KBM-7 (cell line): ENCODE results near the gene IER3.
"Not testable (repeated sequence)": the region's sequence is repeated elsewhere in the genome, so short reads cannot be mapped to it uniquely, and the experiment has no call there.

Experiments
- DNase-seq: peaks from one replicate; pipeline ENCODE4 v3.0.0-alpha.2; 2015
- in situ Hi-C: fragments of 300-500 bp; cut with MboI; formaldehyde crosslinking; loops from 2 replicates; pipeline ENCODE4 v1.14.3; 2020; ENCODE audit warnings: low sequenced_read_pairs, low pct_unique_long_range_greater_than_20kb, mixed read lengths

IER3 gene

GRCh38 chr6:30769853-30770524 is 25.6 kb upstream of the IER3 start:
- in situ Hi-C loops, result no loop called here
- no peak for DNase-seq

GRCh38 chr6:30769088-30769852 is 24.9 kb upstream of the IER3 start:
- in situ Hi-C loops, result no loop called here
- DNase-seq, result peak; percentile 82

DNA sequence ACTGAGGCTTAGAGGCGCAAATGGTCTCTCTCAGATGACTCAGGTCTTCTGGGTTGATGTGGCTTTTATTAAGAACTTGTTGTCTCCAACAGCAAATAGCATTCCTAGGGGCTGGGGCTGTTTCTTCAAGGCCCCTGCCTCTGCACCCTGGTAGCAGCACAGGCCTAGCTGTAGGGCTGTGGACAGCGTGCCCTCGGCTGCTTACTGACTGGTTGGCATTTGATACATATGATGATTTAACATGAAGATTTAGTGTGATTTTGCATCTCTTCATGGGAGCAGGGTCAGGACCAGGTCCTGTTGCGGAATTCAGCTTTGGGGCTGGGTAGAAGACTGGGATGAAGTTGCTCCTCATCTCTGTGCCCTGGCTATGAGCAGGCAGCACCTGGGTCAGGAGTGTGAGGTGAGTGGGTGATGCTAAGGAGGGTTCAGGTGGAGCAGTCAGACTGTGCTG is 24.3 kb upstream of the IER3 start:
- in situ Hi-C loops, result no loop called here
- DNase-seq, result no peak

- no peak for DNase-seq
- in situ Hi-C loops, result no loop called here
These were observed 23.6 kb upstream of the IER3 start for GRCh38 chr6:30767944-30768301.

GRCh38 chr6:30767158-30767943 is 23.0 kb upstream of the IER3 start:
- DNase-seq, result no peak

DNA sequence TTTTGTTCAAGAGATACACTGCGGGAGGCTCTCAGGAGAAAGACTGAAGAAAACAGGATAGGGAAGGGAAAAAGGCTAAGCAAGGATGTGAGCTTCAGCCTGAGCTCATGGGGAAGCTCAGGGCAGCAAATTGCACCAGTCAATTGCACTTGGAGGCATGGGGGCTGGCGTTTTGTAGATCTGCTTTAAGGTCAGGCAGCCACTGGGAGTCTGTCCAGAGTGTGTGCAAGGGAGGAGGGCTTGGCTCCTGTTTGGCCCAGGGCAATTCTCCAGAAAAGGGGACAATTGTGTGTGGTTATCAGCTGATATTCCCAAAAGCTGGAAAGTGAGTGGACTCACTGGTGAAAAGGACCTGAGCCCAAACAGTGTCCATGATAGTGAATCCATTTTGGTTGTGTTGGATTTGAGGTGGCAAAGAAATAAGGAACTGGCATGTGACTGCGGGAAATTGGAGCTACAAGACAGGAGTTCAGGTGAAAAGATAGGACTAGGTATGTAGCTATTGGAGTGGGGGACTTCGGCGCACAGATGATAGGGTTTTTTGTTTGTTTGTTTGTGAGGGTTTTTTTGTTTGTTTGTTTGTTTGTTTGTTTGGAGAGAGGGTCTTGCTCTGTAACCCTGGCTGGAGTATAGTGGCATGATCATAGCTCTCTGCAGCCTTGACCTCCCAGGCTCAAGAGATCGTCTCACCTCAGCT is 22.3 kb upstream of the IER3 start:
- DNase-seq, result no peak
- in situ Hi-C loops, result no loop called here

More at GRCh38 chr6:30767158-30767943, 23.0 kb upstream of the IER3 start:
- in situ Hi-C loops, result no loop called here

DNA sequence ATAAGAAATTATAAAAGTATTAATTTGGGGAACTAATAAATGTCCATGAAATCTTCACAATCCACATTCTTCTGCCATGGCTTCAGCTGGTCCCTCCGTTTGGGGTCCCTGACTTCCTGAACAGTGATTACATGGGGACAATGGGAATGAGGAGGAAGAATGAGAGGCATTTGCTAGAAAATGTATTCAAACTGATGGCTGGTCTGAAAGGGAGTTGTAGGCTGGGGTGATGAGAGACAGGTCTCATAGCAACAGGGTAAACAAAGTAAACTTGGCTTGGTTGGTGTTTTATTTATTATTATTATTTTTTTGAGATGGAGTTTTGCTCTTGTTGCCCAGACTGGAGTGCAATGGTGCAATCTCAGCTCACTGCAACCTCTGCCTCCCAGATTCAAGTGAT is 21.1 kb upstream of the IER3 start:
- in situ Hi-C loops, DNase-seq: not testable (repeated sequence)

GRCh38 chr6:30764490-30765043 is 20.2 kb upstream of the IER3 start:
- DNase-seq, in situ Hi-C loops: not testable (repeated sequence)

DNA sequence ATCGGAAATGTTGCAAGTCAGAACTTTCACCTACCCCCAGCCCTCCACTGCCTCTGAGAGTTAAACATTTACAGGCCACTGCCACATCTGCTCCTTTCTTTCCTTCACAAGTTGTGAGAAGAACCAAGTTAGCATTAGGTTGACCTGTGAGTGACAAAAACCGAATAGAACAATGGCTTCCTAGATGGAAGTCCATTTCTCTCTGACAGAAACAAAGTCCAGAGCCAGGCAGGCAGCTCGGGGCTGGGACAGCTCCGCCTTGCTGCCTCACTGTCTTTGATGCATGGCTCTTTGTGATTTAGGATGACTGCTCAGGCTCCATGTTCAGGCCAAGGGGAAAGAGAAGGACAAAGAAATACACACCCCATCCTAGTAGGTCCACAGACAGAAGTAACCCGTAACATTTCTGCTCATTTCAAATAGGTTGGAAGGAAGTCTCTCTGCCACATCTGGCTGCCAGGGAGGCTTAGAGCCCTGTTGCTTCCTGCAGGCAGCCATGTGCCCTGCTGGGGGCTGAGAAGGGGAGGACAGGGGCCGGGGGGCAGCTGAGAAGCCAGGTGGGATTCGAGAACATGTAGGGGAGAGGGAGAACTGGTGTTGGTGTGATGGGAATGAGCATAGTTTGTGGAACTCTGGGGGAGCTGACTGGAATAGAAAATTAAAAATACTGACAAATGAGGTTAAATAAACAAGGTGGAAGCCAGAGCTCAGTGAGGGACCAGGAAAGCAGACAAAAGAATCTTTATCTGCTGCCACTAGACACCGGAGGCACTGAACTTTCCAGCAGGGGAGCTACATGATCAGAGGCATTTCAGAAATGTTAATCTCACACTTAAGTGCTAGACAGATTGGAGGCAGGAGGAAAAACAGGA is 19.5 kb upstream of the IER3 start:
- in situ Hi-C loops, result no loop called here
- peak; percentile 45 for DNase-seq

DNA sequence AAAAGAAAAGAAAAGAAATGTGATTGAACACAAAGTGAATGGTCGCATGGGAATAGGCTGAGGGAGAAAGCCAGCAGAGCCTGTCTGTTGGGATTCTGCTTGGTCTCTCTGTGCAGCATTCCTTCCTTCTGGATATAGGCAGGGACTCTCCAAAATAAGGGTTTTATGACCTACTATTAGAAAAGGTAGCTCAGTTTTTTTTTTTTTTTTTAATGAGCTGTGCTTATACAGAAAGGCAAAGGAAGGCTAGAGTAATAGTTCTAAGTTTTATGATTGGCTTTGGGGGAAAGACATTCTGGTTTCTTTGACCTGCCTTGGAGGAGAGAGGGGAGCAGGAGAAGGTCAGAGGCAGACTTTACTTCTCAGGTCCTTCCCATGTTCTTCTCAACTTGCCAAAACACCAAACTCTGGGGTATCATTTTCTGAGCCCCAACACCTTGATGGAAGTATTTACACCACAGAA is 18.8 kb upstream of the IER3 start:
- in situ Hi-C loops, result no loop called here
- no peak for DNase-seq

GRCh38 chr6:30761791-30762429 is 17.6 kb upstream of the IER3 start:
- in situ Hi-C loops, result no loop called here
- DNase-seq, result no peak

GRCh38 chr6:30760549-30760948 is 16.2 kb upstream of the IER3 start:
- in situ Hi-C loops, result no loop called here
- no peak for DNase-seq

DNA sequence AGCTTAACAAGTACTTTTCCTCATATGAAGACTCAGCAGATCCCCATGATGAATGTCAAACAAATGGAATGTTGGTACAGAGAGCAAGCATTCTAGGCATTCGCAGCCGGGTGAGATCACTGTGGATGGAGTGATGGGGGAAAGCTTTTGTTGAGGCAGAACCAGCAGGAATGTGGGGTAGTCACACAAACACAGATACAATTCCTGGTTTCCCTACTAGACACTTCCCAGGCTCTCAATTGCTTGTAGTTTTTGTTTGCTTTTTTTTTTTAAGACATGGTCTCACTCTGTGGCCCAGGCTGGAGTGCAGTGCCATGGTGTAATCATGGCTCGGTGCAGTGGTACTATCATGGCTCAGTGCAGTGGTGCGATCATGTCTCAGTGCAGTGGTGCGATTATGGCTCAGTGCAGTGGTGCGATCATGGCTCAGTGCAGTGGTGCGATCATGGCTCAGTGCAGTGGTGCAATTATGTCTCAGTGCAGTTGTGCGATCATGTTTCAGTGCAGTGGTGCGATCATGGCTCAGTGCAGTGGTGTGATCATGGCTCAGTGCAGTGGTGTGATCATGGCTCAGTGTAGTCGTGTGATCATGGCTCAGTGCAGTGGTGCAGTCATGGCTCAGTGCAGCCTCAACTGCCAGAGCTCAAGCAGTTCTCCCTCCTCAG is 15.4 kb upstream of the IER3 start:
- in situ Hi-C loops, result no loop called here
- no peak for DNase-seq

DNA sequence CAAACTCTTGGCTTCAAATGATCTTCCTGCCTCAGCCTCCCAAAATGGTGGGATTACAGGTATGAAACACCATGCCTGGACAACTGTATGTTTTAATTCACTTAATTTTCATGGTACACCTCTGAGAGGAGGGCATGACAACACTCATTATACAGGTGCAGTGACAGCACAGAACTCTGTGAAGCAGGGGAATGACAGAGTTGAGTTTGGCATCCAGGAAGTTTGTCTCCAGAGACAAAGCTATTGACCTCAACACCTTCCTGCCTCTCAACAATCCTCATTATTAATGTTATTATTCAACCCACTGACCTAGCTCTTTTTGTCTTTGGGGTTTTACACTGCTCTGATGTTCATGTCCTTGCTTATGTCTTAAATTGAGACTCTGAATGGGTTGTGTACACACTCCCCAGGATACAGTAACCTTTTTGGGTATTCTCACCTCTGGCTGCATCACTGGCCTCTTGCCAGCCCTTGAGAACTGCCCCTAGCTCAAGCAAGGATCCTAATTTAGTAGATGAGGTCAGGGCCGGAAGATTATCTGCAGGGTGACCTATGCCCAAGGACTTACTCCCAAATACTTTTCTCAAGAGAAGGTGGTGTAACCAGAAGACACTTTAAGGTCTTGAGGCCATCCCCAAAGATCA is 13.0 kb upstream of the IER3 start:
- DNase-seq, result no peak
- in situ Hi-C loops, result no loop called here

- DNase-seq, in situ Hi-C loops: not testable (repeated sequence)
These were observed 12.2 kb upstream of the IER3 start for GRCh38 chr6:30756405-30757003.

DNA sequence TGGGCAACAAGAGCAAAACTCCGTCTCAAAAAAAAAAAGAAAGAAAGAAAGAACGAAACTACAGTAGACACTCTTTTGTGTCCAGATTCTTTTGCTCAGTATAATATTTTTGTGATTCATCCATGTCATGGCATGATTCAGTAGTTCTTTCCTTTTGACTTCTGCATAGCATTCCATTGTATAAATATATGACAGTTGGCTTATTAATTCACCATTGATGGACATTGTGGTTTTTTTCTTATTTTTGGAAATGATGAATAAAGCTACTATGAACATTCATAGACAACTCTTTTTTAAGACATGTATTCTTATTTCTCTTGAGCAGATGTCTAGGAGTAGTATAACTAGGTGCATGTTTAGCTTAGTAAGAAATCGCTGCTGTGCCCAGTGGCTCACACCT is 10.3 kb upstream of the IER3 start:
- in situ Hi-C loops, result no loop called here
- no peak for DNase-seq
